Adrenal gland (tissue), 5 donors: ENCODE measurements around the gene DEGS2.

Experiments used
- CTCF ChIP-seq, 6 experiments: fragments of 450-650 bp in 4 of 6; fragments of 200-600 bp in 2 of 6; sonication (generic) in 1 of 6; IDR thresholded peaks; 1 replicate in 5 of 6; 2 replicates in 1 of 6; pipeline versions ENCODE4 v1.5.1 to v1.8.0; 2016 to 2021; ENCODE audit warnings: antibody characterized with exemption in 6 of 6, mild to moderate bottlenecking in 2 of 6, moderate library complexity in 1 of 6
- POLR2A ChIP-seq, 2 donors: fragments of 450-650 bp; IDR thresholded peaks; one replicate each; pipeline ENCODE4 v1.6.1; 2017; ENCODE audit warnings: antibody characterized with exemption in 2 of 2, mild to moderate bottlenecking in 2 of 2, moderate library complexity in 1 of 2
- donor health status: DM: no; HTN: no; CAD: no.

DNA sequence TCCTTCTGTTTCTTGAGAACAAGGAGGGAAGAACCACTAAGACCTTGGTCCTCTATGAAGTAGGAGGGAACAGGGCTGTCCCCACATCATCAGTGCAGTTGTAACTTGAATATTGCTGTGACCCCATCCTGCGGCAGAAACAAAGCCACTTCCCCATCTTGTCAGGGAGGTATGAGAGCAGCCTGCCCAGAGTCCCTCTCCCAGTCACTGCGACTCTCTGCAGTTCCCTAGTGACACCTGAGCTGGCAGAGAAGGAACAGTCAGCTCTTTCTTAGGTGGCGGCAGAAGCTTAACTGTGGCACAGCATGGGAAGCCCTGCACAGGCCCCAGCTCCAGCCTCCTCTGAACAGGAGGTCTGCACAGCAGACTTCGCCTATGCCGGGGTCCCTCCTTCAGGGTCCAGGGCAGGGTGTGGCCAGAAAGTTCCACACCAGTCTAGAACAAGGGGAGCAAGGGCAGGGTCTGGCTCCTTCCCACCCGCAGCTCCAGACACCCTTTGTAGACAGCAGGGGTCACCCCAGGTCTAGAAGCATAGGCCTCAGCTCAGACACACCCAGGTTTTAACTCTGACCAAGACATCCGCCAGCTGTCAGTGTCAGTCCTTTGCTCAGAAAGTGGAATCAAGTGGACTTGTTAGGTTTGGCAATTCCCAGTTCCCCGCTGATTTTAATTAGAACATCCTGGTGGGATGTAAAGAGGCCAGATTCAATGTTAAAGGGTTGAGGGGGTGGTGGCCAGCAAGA, 36.8 kb downstream of the DEGS2 start:
- TF ChIP-seq CTCF (IDR thresholded peaks at IDR 0.05) (no peak), POLR2A (IDR thresholded peaks at IDR 0.05) (no peak)
